ENCODE data around the gene AP3D1. TPM values are rescaled to one million over a fixed set of nuclear protein-coding genes. Genes with fewer than 3 reads are reported as not detected.

AP3D1 gene
- total RNA-seq, 2 donors from 2014 or later: 105 to 137 TPM

DNA sequence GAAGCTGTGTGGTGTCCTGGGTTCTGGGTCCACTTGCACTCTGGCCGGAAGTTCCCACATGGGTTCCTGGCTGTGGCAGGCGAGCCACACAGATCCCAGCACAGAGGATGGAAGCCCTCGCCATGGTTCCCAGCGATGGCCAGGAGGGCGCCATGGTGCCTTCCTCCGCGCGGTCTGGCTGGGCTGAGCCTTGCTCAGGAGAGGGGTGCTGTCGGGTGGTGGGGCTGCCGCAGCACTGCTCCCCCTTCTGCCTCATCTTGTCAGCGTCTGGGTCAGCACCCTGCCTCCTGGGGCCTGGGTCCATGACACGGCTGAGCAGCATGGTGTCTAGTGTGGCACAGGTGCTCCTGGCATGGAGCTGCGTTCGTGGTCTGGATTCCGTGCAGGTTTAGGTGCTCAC is 45.9 kb upstream of the AP3D1 start:
- H3K27ac ChIP-seq: no peak overlapping the region
- TF ChIP-seq, protein P1, sequence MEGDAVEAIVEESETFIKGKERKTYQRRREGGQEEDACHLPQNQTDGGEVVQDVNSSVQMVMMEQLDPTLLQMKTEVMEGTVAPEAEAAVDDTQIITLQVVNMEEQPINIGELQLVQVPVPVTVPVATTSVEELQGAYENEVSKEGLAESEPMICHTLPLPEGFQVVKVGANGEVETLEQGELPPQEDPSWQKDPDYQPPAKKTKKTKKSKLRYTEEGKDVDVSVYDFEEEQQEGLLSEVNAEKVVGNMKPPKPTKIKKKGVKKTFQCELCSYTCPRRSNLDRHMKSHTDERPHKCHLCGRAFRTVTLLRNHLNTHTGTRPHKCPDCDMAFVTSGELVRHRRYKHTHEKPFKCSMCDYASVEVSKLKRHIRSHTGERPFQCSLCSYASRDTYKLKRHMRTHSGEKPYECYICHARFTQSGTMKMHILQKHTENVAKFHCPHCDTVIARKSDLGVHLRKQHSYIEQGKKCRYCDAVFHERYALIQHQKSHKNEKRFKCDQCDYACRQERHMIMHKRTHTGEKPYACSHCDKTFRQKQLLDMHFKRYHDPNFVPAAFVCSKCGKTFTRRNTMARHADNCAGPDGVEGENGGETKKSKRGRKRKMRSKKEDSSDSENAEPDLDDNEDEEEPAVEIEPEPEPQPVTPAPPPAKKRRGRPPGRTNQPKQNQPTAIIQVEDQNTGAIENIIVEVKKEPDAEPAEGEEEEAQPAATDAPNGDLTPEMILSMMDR (IDR thresholded peaks at IDR 0.05): no peak
- H3K4me1 ChIP-seq: no peaks in the 10 kb centered on the region
- intact Hi-C loops (cut with DNase I): no loop called here
- H3K27me3 ChIP-seq: no peaks in the 10 kb centered on the region
- no peak for DNase-seq
- H3K9me3 ChIP-seq: no peaks in the 10 kb centered on the region
- H3K4me3 ChIP-seq: no peak overlapping the region
- H3K36me3 ChIP-seq: peaks cover 5% of the 10 kb centered on the region
- no peak overlapping the region for H3K9ac ChIP-seq (ENCODE audit: low read depth in 2 of 2, low read length in 2 of 2)

DNA sequence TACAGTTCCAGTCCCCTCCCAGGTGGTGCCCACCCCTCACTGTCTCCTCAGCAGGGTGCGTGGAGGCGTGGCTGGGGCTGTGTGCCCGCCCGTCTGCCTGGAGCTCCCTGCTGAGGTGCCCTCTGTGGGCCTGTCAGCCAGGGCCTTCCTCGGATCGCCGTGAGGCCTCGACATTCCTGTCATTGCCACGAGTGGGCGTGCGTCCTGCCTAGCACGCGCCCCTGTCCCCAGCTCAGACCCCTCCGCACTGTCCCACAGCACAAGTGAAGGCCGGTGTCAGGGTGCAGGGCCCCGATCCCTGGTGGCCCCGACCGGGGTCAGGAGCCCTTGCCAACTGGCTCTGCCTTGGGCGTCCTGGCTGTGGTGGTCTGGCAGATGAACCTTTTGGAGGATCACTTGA is 44.5 kb upstream of the AP3D1 start:
- Histone ChIP-seq H3K27me3 (no peaks in the 10 kb centered on the region), H3K4me3 (no peak overlapping the region), H3K4me1 (no peaks in the 10 kb centered on the region), H3K27ac (no peak overlapping the region), H3K36me3 (no peaks in the 10 kb centered on the region), H3K9me3 (no peaks in the 10 kb centered on the region), H3K9ac (ENCODE audit: low read depth in 2 of 2, low read length in 2 of 2) (no peak overlapping the region)
- TF ChIP-seq, protein P1 (IDR thresholded peaks at IDR 0.05): no peak
- no peak for DNase-seq
- intact Hi-C loops (cut with DNase I): no loop called here

DNA sequence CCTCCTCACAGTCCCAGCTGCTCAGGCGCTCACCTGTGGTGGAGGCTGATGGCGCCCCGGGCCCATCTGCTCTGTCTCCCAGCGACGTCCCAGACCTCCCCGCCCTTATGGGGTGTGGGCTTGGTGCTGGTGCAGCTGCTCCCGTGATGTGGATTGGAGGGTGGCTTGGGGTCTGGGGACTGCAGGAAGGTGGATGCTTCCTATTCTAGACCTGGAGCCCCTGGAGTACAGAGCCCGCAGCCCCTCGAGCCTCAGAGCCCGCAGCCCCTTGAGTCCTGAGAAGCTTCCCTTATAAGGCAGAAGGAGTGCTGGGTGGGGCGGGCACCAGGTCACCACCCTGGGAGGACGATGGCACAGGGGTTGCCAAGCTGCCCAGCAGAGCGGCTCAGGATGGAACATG is 44.0 kb upstream of the AP3D1 start:
- no peaks in the 10 kb centered on the region for H3K4me1 ChIP-seq
- H3K27ac ChIP-seq: no peak overlapping the region
- no peaks in the 10 kb centered on the region for H3K9me3 ChIP-seq
- no peak overlapping the region for H3K4me3 ChIP-seq
- no peak for DNase-seq
- intact Hi-C loops (cut with DNase I): no loop called here
- no peaks in the 10 kb centered on the region for H3K27me3 ChIP-seq
- no peaks in the 10 kb centered on the region for H3K36me3 ChIP-seq
- H3K9ac ChIP-seq (ENCODE audit: low read depth in 2 of 2, low read length in 2 of 2): no peak overlapping the region
- TF ChIP-seq, protein P1 (IDR thresholded peaks at IDR 0.05): no peak

DNA sequence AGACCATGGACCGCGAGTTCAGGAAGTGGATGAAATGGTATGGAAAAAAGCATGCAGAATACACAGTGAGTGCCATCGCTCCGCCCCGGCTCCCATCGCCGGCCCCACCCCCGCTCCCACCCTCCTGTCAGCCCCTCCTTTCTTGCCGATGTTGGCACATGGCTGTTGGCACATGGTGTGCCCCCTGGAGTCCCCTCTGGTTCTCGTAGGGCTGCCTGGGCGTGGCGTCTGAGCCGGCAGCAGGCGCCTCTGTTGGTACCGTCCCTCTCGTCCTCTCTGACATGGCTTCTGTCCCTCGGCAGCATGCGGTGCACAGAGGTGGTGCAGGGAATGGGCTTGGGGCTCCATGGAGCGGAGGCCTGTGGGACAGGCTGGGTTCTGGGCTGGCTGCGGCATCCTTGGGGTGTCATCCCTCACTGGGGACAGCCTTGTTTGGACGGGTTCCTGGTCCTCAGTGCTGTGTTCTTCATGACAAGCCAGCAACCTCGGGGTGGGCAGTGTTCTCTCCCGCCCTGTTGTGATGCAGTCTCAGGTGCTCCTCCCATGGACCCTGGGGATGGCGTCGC is 43.2 kb upstream of the AP3D1 start:
- Histone ChIP-seq H3K27ac (no peak overlapping the region), H3K27me3 (no peaks in the 10 kb centered on the region), H3K4me3 (no peak overlapping the region), H3K9me3 (no peaks in the 10 kb centered on the region), H3K9ac (ENCODE audit: low read depth in 2 of 2, low read length in 2 of 2) (no peak overlapping the region), H3K36me3 (peaks cover 3% of the 10 kb centered on the region), H3K4me1 (no peaks in the 10 kb centered on the region)
- DNase-seq: no peak
- intact Hi-C loops (cut with DNase I): no loop called here
- TF ChIP-seq, protein P1 (IDR thresholded peaks at IDR 0.05): no peak

DNA sequence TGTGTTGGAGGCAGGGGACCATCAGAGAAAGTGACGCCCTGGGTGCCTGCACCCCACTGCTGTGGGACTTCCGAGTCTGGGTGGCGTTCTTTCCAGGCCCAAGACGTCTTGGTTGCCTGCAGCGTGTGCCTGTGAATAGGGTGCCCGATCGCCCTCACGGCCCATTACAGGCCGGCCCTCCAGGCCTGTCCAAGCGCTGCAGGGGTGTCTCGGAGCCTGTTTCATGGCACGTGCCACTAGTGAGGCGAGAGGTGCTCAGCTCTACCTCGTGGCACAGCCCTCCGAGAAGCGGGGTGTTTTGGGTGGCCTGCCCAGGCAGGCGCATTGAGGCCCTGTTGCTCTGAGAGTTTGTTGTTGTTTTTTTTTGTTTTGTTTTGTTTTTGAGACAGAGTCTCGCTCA is 42.4 kb upstream of the AP3D1 start:
- Histone ChIP-seq H3K36me3 (peaks cover 8% of the 10 kb centered on the region), H3K4me1 (no peaks in the 10 kb centered on the region), H3K27me3 (no peaks in the 10 kb centered on the region), H3K9ac (ENCODE audit: low read depth in 2 of 2, low read length in 2 of 2) (no peak overlapping the region), H3K4me3 (no peak overlapping the region), H3K9me3 (no peaks in the 10 kb centered on the region), H3K27ac (no peak overlapping the region)
- TF ChIP-seq, protein P1 (IDR thresholded peaks at IDR 0.05): no peak
- DNase-seq: no peak
- intact Hi-C loops (cut with DNase I): no loop called here

Data from colonic mucosa (tissue), 4 donors.